Fibroblast of lung (primary cell): ENCODE measurements around the gene WBP2NL. TPM values are rescaled to one million over a fixed set of nuclear protein-coding genes. Genes with fewer than 3 reads are reported as not detected.

ENCODE experiments used
- DNase-seq, 2 donors: peaks; one replicate each; pipeline versions ENCODE4 v3.0.0 to v3.0.0-alpha.2; 2010; ENCODE audit warnings: low read depth in 2 of 2
- H2AFZ ChIP-seq: 2 replicates; pipeline ENCODE4 v1.5.1; 2012; ENCODE audit warnings: low read length, control low read depth, inconsistent platforms
- H3K27ac ChIP-seq: 2 replicates; pipeline ENCODE4 v1.5.1; 2011; ENCODE audit warnings: low read length, control low read depth; ENCODE audit not compliant: insufficient read depth
- H3K27me3 ChIP-seq: 2 replicates; pipeline ENCODE4 v1.5.1; 2011; ENCODE audit warnings: mild to moderate bottlenecking, low read length; ENCODE audit not compliant: control insufficient read depth, insufficient read depth
- H3K36me3 ChIP-seq: 2 replicates; pipeline ENCODE4 v1.5.1; 2011; ENCODE audit warnings: low read length; ENCODE audit not compliant: control insufficient read depth, insufficient read depth
- H3K4me1 ChIP-seq: 2 replicates; pipeline ENCODE4 v1.5.1; 2011; ENCODE audit warnings: low read length; ENCODE audit not compliant: control insufficient read depth, insufficient read depth; ENCODE audit errors: extremely low read depth
- H3K4me2 ChIP-seq: 2 replicates; pipeline ENCODE4 v1.5.1; 2011; ENCODE audit warnings: low read length, control low read depth; ENCODE audit not compliant: insufficient read depth; ENCODE audit errors: extremely low read depth
- H3K4me3 ChIP-seq, 4 experiments: fragments of 200-600 bp in 1 of 4; sonication (generic) in 1 of 4; replicated peaks in 1 of 4; 2 replicates each; pipeline ENCODE4 v1.5.1; 2011 to 2016; ENCODE audit warnings: low read length in 4 of 4, low read depth in 3 of 4, mild to moderate bottlenecking in 3 of 4, control low read depth in 2 of 4, inconsistent platforms in 1 of 4, mixed read lengths in 1 of 4; ENCODE audit not compliant: insufficient read depth in 1 of 4; ENCODE audit errors: control extremely low read depth in 1 of 4
- H3K79me2 ChIP-seq: 2 replicates; pipeline ENCODE4 v1.5.1; 2012; ENCODE audit warnings: mild to moderate bottlenecking, low read length, inconsistent platforms; ENCODE audit not compliant: control insufficient read depth, insufficient read depth
- H3K9ac ChIP-seq: 2 replicates; pipeline ENCODE4 v1.5.1; 2011; ENCODE audit warnings: mild to moderate bottlenecking, low read length, control low read depth; ENCODE audit not compliant: insufficient read depth
- H3K9me3 ChIP-seq: 2 replicates; pipeline ENCODE4 v1.5.1; 2012; ENCODE audit warnings: low read depth, low read length; ENCODE audit not compliant: control insufficient read depth, insufficient read depth
- H4K20me1 ChIP-seq: 2 replicates; pipeline ENCODE4 v1.5.1; 2011; ENCODE audit warnings: low read length; ENCODE audit not compliant: control insufficient read depth, insufficient read depth; ENCODE audit errors: extremely low read depth
- CTCF ChIP-seq, 2 donors: IDR thresholded peaks in 1 of 2; conservative IDR thresholded peaks in 1 of 2; 1 replicate in 1 of 2; 2 replicates in 1 of 2; pipeline ENCODE4 v1.5.1; 2011 to 2012; ENCODE audit warnings: low read length in 2 of 2, control low read depth in 1 of 2, inconsistent platforms in 1 of 2, low read depth in 1 of 2, mild to moderate bottlenecking in 1 of 2
- EZH2 ChIP-seq: IDR thresholded peaks from 2 replicates; pipeline ENCODE4 v1.5.1; 2012; ENCODE audit warnings: low read length, control low read depth, mild to moderate bottlenecking; ENCODE audit errors: missing control alignments
- polyA plus RNA-seq, 2 donors: library from polyadenylated mRNA; depleted of rRNA in 1 of 2; stranded (reverse) in 1 of 2; unstranded in 1 of 2; fragments of >200 nt; gene quantifications; 2 replicates each; pipeline ENCODE4 v1.2.1, GENCODE V29; 2011 to 2012; ENCODE audit warnings: missing spikeins in 1 of 2
- total RNA-seq: library from RNA; depleted of rRNA; stranded (reverse); fragments of >200 nt; gene quantifications from 2 replicates; pipeline ENCODE4 v1.2.1, GENCODE V29; 2014

Gene WBP2NL
- total and polyA plus RNA-seq, 2 donors (not counting 1 experiment from before 2014, with no cell fraction given): 0.10 to 1.8 TPM

- TF ChIP-seq CTCF (conservative IDR thresholded peaks at IDR 0.05 in 1 of 2, IDR thresholded peaks at IDR 0.05 in 1 of 2; ENCODE audit: low read depth in 1 of 2, low read length in 2 of 2): no peak
- no peak for TF ChIP-seq EZH2
- Histone ChIP-seq H4K20me1 (no peaks in the 10 kb centered on the region), H3K4me3 (no peak overlapping the region), H3K27ac (no peak overlapping the region), H3K9ac (no peak overlapping the region), H3K4me2 (no peak overlapping the region), H3K79me2 (no peaks in the 10 kb centered on the region), H3K4me1 (no peaks in the 10 kb centered on the region), H3K27me3 (peaks cover 4% of the 10 kb centered on the region), H3K36me3 (no peaks in the 10 kb centered on the region), H2AFZ (no peak overlapping the region), H3K9me3 (no peaks in the 10 kb centered on the region)
- DNase-seq: no peak
Measured at GRCh38 chr22:42013385-42013784, 14.8 kb downstream of the WBP2NL start.

GRCh38 chr22:42016111-42016510 is 17.5 kb downstream of the WBP2NL start:
- no peak overlapping the region for H3K4me2 ChIP-seq
- no peak overlapping the region for H2AFZ ChIP-seq
- no peaks in the 10 kb centered on the region for H4K20me1 ChIP-seq
- H3K9ac ChIP-seq: no peak overlapping the region
- H3K79me2 ChIP-seq: no peaks in the 10 kb centered on the region
- peaks cover 4% of the 10 kb centered on the region for H3K27me3 ChIP-seq
- H3K9me3 ChIP-seq: no peaks in the 10 kb centered on the region
- DNase-seq: no peak
- H3K27ac ChIP-seq: no peak overlapping the region
- no peaks in the 10 kb centered on the region for H3K36me3 ChIP-seq
- TF ChIP-seq EZH2 (no peak), CTCF (conservative IDR thresholded peaks at IDR 0.05 in 1 of 2, IDR thresholded peaks at IDR 0.05 in 1 of 2; ENCODE audit: low read depth in 1 of 2, low read length in 2 of 2) (no peak)
- no peak overlapping the region for H3K4me3 ChIP-seq
- H3K4me1 ChIP-seq: no peaks in the 10 kb centered on the region

- Histone ChIP-seq H3K9me3 (no peaks in the 10 kb centered on the region), H3K9ac (no peak overlapping the region), H3K4me3 (no peak overlapping the region), H3K36me3 (no peaks in the 10 kb centered on the region), H3K79me2 (no peaks in the 10 kb centered on the region), H3K4me2 (no peak overlapping the region), H3K4me1 (no peaks in the 10 kb centered on the region), H3K27me3 (peaks cover 4% of the 10 kb centered on the region), H4K20me1 (no peaks in the 10 kb centered on the region), H3K27ac (no peak overlapping the region), H2AFZ (no peak overlapping the region)
- no peak for TF ChIP-seq EZH2
- no peak for TF ChIP-seq CTCF (conservative IDR thresholded peaks at IDR 0.05 in 1 of 2, IDR thresholded peaks at IDR 0.05 in 1 of 2; ENCODE audit: low read depth in 1 of 2, low read length in 2 of 2)
- DNase-seq: no peak
Measured at GRCh38 chr22:42018224-42018623, 19.6 kb downstream of the WBP2NL start.
